HG03175 (cell line): ENCODE measurements around the gene HRNR.
"Not testable (repeated sequence)": the region's sequence is repeated elsewhere in the genome, so short reads cannot be mapped to it uniquely, and the experiment has no call there.

Source experiments
- ATAC-seq: cut with Tn5 transposase; IDR thresholded peaks from one replicate; pipeline ENCODE4 v1.9.1; 2021; ENCODE audit warnings: mild to moderate bottlenecking, moderate library complexity; ENCODE audit not compliant: unreplicated experiment

HRNR gene

DNA sequence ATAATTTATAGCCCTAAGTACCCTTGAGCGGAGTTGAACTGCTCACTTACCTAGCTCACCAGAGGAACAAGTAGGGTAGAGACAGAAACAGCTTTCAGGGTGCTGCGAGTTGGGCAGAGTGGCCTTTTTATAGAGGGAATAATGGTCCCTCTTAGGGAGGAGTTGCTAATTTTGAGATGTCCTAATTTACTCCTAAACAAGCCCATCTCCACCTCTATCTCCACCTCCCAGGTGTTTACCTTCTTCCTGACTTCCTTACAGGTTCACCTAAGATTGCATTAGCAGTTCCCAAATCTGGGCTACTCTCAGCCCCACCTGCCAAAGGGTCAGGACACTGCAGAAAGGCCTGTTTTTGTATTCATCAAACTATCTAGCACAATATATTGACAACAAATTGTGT is at the start of gene HRNR:
Gene HRNR (minus strand): TSS at position 101 of the 400 bp plus-strand sequence. CDS start 940 bp downstream, outside the sequence.
- ATAC-seq: no peak

- not testable (repeated sequence) for ATAC-seq
These were observed 32.4 kb upstream of the HRNR start for GRCh38 chr1:152256394-152256793.

GRCh38 chr1:152252157-152252556 is 28.2 kb upstream of the HRNR start:
- ATAC-seq: no peak

DNA sequence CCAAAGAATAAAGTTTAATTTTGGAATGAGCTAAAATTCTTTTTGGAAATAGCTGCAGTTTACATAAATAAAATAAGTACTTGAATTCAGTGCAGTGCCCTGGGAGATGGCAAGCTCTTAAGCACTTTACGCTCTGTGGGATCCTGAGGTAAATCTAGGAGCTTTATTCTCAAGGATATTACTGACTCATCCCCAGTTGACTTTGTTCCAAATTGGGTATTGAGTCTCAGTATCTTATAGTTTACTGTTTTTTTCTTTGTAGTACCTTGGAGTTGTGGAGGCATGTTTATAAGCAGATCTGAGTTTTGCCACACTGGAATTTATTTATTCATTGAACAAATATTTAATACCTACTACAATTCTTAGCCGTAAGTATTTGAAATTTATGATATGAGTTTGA is 27.4 kb upstream of the HRNR start:
- no peak for ATAC-seq

GRCh38 chr1:152247316-152247715 is 23.3 kb upstream of the HRNR start:
- ATAC-seq: no peak

GRCh38 chr1:152244576-152245273 is 20.7 kb upstream of the HRNR start:
- ATAC-seq: no peak

DNA sequence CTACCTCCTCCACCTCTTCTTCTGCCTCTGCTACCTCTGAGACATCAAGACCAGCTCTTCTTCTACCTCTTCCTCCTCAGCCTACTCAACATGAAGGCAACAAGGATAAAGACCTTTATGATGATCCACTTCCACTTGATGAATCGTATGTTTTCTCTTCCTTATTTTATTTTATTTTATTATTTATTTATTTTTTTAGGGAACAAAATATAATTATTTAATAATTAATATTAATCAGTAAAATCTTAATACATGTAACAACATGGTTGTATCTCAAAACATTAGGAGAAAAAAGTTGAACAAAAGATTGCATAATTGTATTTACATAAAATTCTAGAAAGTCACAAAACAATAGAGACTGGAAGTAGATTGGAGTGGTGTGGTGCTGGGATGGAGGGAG is 13.1 kb upstream of the HRNR start:
- no peak for ATAC-seq

- ATAC-seq: no peak
These were observed 4.8 kb upstream of the HRNR start for GRCh38 chr1:152228831-152229230.

GRCh38 chr1:152227310-152227928 is 3.4 kb upstream of the HRNR start:
- no peak for ATAC-seq

GRCh38 chr1:152225678-152226077 is 1.7 kb upstream of the HRNR start:
- ATAC-seq: no peak

DNA sequence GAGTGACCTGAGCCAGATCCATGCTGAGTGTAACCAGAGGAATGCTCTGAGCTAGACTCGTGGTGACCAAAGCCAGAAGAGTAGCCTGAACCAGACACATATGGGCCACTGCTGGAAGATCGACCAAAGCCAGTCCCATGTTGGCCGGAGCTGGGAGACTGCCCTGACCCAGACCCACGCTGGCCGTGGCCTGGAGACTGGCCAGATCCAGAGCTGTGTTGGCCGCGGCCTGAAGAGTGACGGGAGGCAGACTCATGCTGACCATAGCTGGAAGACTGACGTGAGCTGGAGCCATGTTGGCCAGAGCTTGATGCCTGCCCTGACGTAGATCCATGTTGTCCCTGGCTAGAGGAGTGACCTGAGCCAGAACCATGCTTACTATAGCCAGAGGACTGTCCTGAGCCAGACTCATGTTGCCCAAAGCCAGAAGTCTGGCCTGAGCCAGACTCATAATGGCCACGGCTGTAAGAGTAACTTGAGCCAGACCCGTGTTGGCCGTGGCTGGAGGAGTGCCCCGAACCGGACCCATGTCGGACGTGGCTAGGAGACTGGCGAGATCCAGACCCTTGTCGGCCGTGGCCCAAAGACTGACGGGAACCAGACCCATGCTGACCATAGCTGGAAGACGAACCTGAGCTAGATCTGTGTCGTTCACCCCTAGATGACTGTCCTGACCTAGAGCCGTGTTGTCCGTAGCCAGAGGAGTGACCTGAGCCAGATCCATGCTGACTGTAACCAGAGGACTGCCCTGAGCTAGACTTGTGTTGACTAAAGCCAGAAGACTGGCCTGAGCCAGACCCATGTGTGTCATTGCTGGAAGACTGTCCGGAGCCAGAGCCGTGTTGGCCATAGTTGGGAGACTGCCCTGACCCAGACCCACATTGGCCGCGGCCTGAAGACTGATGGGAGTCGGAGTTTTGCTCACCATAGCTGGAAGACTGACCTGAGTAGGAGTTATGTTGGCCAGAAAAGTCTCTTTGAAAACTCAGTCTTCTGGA is 3.5 kb downstream of the HRNR start:
- ATAC-seq: no peak

DNA sequence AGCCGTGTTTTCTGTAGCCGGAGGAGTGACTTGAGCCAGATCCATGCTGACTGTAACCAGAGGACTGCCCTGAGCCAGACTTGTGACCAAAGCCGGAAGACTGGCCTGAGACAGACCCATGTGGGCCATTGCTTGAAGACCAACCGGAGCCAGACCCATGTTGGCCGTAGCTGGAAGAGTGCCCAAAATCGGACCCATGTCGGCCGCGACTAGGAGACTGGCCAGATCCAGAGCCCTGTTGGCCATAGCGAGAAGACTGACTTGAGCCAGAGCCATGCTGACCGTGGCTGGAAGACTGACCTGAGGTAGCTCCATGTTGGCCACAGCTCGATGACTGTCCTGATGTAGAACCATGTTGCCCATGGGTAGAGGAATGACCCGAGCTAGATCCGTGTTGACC is 4.6 kb downstream of the HRNR start:
- not testable (repeated sequence) for ATAC-seq

DNA sequence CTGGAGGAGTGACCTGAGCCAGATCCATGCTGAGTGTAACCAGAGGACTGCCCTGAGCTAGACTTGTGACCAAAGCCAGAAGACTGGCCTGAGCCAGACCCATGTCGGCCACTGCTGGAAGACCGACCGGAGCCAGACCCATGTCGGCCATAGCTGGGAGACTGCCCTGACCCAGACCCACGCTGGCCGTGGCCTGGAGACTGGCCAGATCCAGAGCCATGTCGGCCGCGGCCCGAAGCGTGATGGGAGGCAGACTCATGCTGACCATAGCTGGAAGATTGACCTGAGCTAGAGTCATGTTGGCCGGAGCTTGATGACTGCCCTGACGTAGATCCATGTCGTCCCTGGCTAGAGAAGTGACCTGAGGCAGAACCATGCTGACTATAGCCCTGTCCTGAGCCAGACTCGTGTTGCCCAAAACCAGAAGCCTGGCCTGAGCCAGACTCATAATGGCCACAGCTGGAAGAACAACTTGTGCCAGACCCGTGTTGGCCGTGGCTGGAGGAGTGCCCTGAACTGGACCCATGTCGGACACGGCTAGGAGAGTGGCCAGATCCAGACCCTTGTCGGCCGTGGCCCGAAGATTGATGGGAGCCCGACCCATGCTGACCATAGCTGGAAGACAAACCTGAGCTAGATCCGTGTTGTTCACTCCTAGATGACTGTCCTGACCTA is 5.1 kb downstream of the HRNR start:
- no peak for ATAC-seq

DNA sequence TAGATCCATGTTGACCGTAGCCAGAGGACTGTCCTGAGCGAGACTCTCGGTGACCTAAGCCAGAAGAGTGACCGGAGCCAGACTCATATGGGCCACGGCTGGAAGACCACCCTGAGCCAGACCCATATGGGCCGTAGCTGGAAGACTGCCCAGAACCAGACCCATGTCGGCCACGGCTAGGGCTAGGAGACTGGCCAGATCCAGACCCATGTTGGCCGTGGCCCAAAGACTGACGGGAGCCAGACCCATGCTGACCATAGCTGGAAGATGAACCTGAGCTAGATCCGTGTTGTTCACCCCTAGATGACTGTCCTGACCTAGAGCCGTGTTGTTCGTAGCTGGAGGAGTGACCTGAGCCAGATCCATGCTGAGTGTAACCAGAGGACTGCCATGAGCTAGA is 8.4 kb downstream of the HRNR start:
- ATAC-seq: not testable (repeated sequence)

GRCh38 chr1:152214911-152215310 is 9.1 kb downstream of the HRNR start:
- not testable (repeated sequence) for ATAC-seq

DNA sequence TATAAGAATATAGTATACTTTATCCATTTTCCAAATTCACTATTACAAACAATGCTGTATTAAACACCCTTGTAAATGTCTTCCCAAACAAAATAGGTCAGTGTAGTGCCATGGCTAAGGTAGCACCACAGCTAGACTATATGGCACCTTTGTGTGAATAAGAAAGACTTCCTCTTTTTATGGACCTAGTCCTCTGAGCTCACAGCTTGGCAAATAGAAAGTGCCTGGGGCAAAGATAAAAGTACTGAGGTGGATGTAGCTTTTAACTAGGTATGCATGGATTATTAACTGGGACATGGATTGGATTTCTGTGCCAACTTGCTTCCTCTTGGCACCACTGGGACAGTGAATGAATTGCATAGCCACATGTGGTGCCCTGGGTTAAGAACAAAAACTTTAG is 25.0 kb downstream of the HRNR start:
- no peak for ATAC-seq

- no peak for ATAC-seq
These were observed 26.5 kb downstream of the HRNR start for GRCh38 chr1:152197361-152197941.

DNA sequence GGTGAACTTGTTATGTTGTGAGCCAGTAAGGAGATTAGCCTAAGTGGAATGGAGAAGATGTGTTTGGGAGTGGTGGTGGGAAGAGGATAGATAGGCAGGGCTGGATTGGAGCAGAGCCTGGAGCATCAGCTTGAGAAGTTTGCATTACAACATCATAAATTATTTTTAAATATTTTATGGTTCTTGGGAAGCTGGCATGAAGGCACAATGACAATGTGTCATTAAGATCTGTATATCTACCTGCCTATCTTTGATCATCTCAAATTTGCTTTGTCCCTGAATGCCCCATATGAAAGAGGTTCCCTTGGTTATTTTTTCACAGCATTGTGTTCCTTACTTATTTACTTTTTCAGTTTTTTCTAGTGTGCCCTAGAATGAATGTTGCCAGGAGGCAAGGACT is 32.3 kb downstream of the HRNR start:
- no peak for ATAC-seq

GRCh38 chr1:152191260-152191659 is 32.7 kb downstream of the HRNR start:
- no peak for ATAC-seq

- ATAC-seq: no peak
These were observed 33.4 kb downstream of the HRNR start for GRCh38 chr1:152190589-152190988.
